ENCODE data around the gene NAMPT. TPM values are rescaled to one million over a fixed set of nuclear protein-coding genes. Genes with fewer than 3 reads are reported as not detected.

Gene NAMPT
- total RNA-seq, 1 experiment from 2014 or later: 79.1 TPM

GRCh38 chr7:106260136-106260561 is 24.6 kb downstream of the NAMPT start:
- Histone ChIP-seq H3K27me3 (replicated peaks; ENCODE audit: control insufficient read depth, insufficient read depth, low read length) (no peaks in the 10 kb centered on the region), H3K36me3 (ENCODE audit: control insufficient read depth, insufficient read depth, low read length) (peaks cover 2% of the 10 kb centered on the region; the same call in 1 of the 2 replicates), H3K9me3 (no peaks in the 10 kb centered on the region), H3K4me3 (ENCODE audit: low read depth, low read length) (no peak overlapping the region), H3K4me1 (no peaks in the 10 kb centered on the region)
- H3K4me1 Mint-ChIP-seq (ENCODE audit: low read depth, unreplicated experiment): no peaks in the 10 kb centered on the region
- ChIA-PET POLR2A (no interaction called here), CTCF (no interaction called here)
- H3K4me3 Mint-ChIP-seq (ENCODE audit: unreplicated experiment): no peak overlapping the region
- H3K27ac Mint-ChIP-seq (ENCODE audit: unreplicated experiment): no peak overlapping the region
- BruUV-seq (replicated peaks): no TSS peak
- TF ChIP-seq CTCF (IDR thresholded peaks at IDR 0.05; ENCODE audit: insufficient read depth in 1 of 2, low read depth in 1 of 2, low read length in 1 of 2, severe bottlenecking in 1 of 2, unreplicated experiment in 1 of 2): no peak
- no peaks in the 10 kb centered on the region for H3K9me3 Mint-ChIP-seq (ENCODE audit: unreplicated experiment)
- H3K36me3 Mint-ChIP-seq (ENCODE audit: insufficient read depth, unreplicated experiment): peaks cover 74% of the 10 kb centered on the region
- intact Hi-C loops (cut with micrococcal nuclease; ENCODE audit: unreplicated experiment): no loop called here
- no peak for DNase-seq
- H3K27me3 Mint-ChIP-seq (ENCODE audit: insufficient read depth, unreplicated experiment): no peaks in the 10 kb centered on the region

GRCh38 chr7:106258789-106259188 is 26.0 kb downstream of the NAMPT start:
- no peaks in the 10 kb centered on the region for H3K27me3 ChIP-seq (replicated peaks; ENCODE audit: control insufficient read depth, insufficient read depth, low read length)
- CTCF ChIA-PET: no interaction called here
- H3K4me1 ChIP-seq: no peaks in the 10 kb centered on the region
- Mint-ChIP-seq H3K27me3 (ENCODE audit: insufficient read depth, unreplicated experiment) (no peaks in the 10 kb centered on the region), H3K4me3 (ENCODE audit: unreplicated experiment) (no peak overlapping the region), H3K36me3 (ENCODE audit: insufficient read depth, unreplicated experiment) (peaks cover 62% of the 10 kb centered on the region), H3K4me1 (ENCODE audit: low read depth, unreplicated experiment) (no peaks in the 10 kb centered on the region), H3K27ac (ENCODE audit: unreplicated experiment) (no peak overlapping the region), H3K9me3 (ENCODE audit: unreplicated experiment) (no peaks in the 10 kb centered on the region)
- no TSS peak for BruUV-seq (replicated peaks)
- intact Hi-C loops (cut with micrococcal nuclease; ENCODE audit: unreplicated experiment): no loop called here
- POLR2A ChIA-PET: no interaction called here
- no peak for TF ChIP-seq CTCF (IDR thresholded peaks at IDR 0.05; ENCODE audit: insufficient read depth in 1 of 2, low read depth in 1 of 2, low read length in 1 of 2, severe bottlenecking in 1 of 2, unreplicated experiment in 1 of 2)
- DNase-seq: no peak
- peaks cover 2% of the 10 kb centered on the region; the same call in 1 of the 2 replicates for H3K36me3 ChIP-seq (ENCODE audit: control insufficient read depth, insufficient read depth, low read length)
- H3K9me3 ChIP-seq: no peaks in the 10 kb centered on the region
- H3K4me3 ChIP-seq (ENCODE audit: low read depth, low read length): no peak overlapping the region

- Mint-ChIP-seq H3K27ac (ENCODE audit: unreplicated experiment) (no peak overlapping the region), H3K4me1 (ENCODE audit: low read depth, unreplicated experiment) (no peaks in the 10 kb centered on the region), H3K4me3 (ENCODE audit: unreplicated experiment) (no peak overlapping the region), H3K27me3 (ENCODE audit: insufficient read depth, unreplicated experiment) (no peaks in the 10 kb centered on the region), H3K9me3 (ENCODE audit: unreplicated experiment) (no peaks in the 10 kb centered on the region), H3K36me3 (ENCODE audit: insufficient read depth, unreplicated experiment) (peaks cover 62% of the 10 kb centered on the region)
- POLR2A ChIA-PET: no interaction called here
- Histone ChIP-seq H3K4me1 (no peaks in the 10 kb centered on the region), H3K27me3 (replicated peaks; ENCODE audit: control insufficient read depth, insufficient read depth, low read length) (no peaks in the 10 kb centered on the region), H3K4me3 (ENCODE audit: low read depth, low read length) (no peak overlapping the region), H3K9me3 (no peaks in the 10 kb centered on the region), H3K36me3 (ENCODE audit: control insufficient read depth, insufficient read depth, low read length) (peaks cover 2% of the 10 kb centered on the region; the same call in 1 of the 2 replicates)
- no peak for DNase-seq
- no TSS peak for BruUV-seq (replicated peaks)
- TF ChIP-seq CTCF (IDR thresholded peaks at IDR 0.05; ENCODE audit: insufficient read depth in 1 of 2, low read depth in 1 of 2, low read length in 1 of 2, severe bottlenecking in 1 of 2, unreplicated experiment in 1 of 2): no peak
- intact Hi-C loops (cut with micrococcal nuclease; ENCODE audit: unreplicated experiment): no loop called here
- CTCF ChIA-PET: no interaction called here
Measured at GRCh38 chr7:106257752-106258151, 27.0 kb downstream of the NAMPT start.

All from Caco-2 (cell line).